Stimulated activated CD4-positive, alpha-beta T cell treated with anti-CD3 and anti-CD28 coated beads, Interleukin-12 subunit alpha, Interleukin-12 subunit beta, amount 100 ng/mL, for 24 hours (primary cell): ENCODE measurements around the gene IFNLR1.

Experiments used
- DNase-seq, 2 experiments: peaks; one replicate each; pipeline ENCODE4 v3.0.0-alpha.2; 2020; ENCODE audit warnings: low read depth in 2 of 2

IFNLR1 gene

GRCh38 chr1:24175033-24175755 lies 11.9 kb downstream of the IFNLR1 start:
- no peak for DNase-seq

- no peak for DNase-seq
These were observed 13.2 kb downstream of the IFNLR1 start for GRCh38 chr1:24173638-24174575.

GRCh38 chr1:24172598-24172997 lies 14.5 kb downstream of the IFNLR1 start:
- no peak for DNase-seq

GRCh38 chr1:24169286-24169685 lies 17.8 kb downstream of the IFNLR1 start:
- no peak for DNase-seq

- no peak for DNase-seq
These were observed 18.8 kb downstream of the IFNLR1 start for GRCh38 chr1:24168245-24168644.

- DNase-seq: no peak
These were observed 20.1 kb downstream of the IFNLR1 start for GRCh38 chr1:24167008-24167407.

GRCh38 chr1:24165500-24165899 lies 21.6 kb downstream of the IFNLR1 start:
- no peak for DNase-seq

GRCh38 chr1:24164004-24164403 lies 23.1 kb downstream of the IFNLR1 start:
- no peak for DNase-seq

GRCh38 chr1:24162201-24162600 lies 24.9 kb downstream of the IFNLR1 start:
- no peak for DNase-seq

- DNase-seq: no peak
These were observed 25.8 kb downstream of the IFNLR1 start for GRCh38 chr1:24161270-24161669.

GRCh38 chr1:24159366-24159765 lies 27.7 kb downstream of the IFNLR1 start:
- no peak for DNase-seq

GRCh38 chr1:24157918-24158481 lies 29.1 kb downstream of the IFNLR1 start:
- no peak for DNase-seq

- no peak for DNase-seq
These were observed 30.4 kb downstream of the IFNLR1 start for GRCh38 chr1:24156542-24157260.

GRCh38 chr1:24155011-24155782 lies 31.9 kb downstream of the IFNLR1 start:
- DNase-seq: no peak

- no peak for DNase-seq
These were observed 32.9 kb downstream of the IFNLR1 start for GRCh38 chr1:24154215-24154614.

- DNase-seq: no peak
These were observed 34.2 kb downstream of the IFNLR1 start for GRCh38 chr1:24152631-24153494.

- no peak for DNase-seq
These were observed 35.9 kb downstream of the IFNLR1 start for GRCh38 chr1:24151175-24151533.

GRCh38 chr1:24150234-24151174 lies 36.6 kb downstream of the IFNLR1 start:
- peak; percentile 75 to 93 for DNase-seq

- peak; percentile 31 to 38 for DNase-seq
These were observed 37.2 kb downstream of the IFNLR1 start for GRCh38 chr1:24149866-24150233.
